GM12801 (cell line): Measurements from ENCODE around the gene CBL.

Source experiments
- TF ChIP-seq, protein P1 (sequence below): IDR thresholded peaks from one replicate; pipeline ENCODE4 v1.5.1; 2011; ENCODE audit warnings: control low read depth; ENCODE audit not compliant: insufficient read length; ENCODE audit errors: extremely low read depth

Gene CBL

DNA sequence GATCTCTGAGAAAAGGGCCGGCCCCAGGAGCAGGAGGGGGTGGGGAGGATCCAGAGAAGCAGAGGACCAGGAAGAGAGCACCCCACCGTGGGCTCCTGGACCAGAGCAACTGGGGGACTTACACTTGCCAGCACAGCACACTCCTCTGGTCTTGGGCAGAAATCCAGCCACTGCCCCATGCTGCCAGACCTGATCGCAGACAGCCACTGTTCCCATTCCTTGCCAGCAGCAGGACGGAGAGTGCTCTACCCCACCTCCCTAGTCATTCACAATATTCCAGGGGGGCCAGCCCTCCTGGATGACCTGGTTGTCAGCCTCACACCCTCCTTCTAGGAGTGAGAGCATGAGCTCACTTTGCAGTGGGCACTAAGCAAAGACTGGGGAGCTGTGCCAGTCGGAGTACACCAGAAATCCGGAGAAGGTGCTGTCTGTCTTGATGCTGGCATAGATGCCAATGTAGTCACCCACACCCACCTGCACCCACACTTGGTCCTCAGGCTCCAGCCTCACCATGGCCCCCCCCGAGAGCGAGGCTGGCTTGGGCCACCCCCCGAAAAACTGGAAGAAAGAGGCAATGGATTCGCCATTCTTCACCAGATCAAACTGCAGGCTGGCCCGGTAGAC lies 132.9 kb downstream of the CBL start:
- TF ChIP-seq, protein P1, sequence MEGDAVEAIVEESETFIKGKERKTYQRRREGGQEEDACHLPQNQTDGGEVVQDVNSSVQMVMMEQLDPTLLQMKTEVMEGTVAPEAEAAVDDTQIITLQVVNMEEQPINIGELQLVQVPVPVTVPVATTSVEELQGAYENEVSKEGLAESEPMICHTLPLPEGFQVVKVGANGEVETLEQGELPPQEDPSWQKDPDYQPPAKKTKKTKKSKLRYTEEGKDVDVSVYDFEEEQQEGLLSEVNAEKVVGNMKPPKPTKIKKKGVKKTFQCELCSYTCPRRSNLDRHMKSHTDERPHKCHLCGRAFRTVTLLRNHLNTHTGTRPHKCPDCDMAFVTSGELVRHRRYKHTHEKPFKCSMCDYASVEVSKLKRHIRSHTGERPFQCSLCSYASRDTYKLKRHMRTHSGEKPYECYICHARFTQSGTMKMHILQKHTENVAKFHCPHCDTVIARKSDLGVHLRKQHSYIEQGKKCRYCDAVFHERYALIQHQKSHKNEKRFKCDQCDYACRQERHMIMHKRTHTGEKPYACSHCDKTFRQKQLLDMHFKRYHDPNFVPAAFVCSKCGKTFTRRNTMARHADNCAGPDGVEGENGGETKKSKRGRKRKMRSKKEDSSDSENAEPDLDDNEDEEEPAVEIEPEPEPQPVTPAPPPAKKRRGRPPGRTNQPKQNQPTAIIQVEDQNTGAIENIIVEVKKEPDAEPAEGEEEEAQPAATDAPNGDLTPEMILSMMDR, result no peak

DNA sequence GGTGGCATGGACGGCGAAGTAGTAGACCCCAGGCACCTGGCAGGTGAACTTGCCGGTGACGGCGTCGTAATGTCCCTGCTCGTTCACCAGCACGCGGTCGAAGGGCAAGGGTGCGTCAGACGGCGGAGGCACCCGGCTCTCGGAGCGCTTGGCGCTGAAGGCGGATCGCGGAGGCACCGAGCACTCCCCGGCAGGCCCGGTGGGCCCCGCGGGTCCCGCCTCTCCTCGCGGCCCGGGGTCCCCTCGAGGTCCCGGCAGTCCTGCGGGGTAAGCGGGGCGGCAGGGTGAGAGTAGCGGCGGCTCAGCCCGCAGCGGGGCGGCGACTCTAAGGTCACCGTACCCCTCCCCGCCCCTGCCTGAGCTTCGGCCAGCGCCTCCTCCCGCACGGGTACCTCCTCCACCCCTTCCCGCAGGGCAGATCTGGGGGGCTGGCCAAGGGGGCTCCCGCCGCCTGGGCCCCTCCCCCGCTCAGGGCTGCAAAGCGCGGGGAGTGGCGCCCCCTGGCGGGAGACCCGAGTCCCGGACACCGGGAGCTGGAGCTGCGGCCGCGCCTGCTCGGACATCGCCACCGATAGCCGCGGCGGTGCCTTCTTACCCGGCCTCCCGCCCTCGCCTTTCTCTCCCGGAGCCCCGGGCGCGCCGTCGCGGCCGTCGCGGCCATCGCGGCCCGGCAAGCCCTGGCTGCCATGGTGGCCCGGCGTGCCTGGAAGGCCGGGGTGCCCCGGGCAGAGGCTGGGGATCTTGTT lies 133.6 kb downstream of the CBL start:
- TF ChIP-seq, protein P1, result no peak

DNA sequence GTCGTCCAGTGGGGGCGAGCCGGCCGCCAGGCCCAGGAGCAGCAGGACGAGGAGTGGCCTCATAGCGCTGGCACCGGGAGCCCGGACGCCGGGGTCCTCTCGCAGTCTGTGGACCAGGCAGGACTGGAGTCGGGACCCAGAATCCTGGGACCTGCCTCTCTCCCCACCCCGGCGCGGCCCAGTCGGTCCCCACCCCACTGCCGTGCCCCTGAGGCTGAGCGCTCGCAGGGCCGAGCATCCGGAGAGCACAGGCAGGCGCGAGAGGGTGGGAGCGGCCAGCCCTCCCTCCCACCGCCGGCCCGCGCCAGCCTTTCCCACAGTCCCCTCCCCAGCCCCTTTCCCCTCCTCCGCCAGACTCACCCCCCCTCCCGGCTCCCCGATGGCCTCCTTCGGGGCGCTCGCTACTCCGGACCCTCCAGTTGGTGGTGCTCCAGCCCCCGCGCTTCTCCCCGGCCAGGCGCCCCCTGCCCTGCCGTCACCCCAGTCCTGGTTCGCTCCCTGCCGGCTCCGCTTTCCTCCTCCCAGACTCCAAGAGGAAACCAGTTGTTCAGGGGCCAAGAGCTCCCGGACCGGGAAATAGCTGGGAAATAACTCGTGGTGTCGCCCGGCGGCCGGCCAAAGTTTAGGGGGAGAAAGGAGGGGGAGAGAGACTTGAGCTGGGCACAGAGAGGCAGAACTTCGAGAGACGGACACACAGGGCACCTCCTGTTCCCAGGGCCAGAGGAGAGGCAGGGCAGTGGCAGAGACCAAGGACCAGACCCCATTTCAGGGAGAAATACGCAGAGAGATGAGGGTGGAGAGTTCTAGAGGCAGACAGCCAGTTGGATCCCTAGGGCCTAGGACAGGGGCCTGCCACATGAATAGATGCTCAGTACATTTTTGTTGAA lies 134.4 kb downstream of the CBL start, which contains the start of gene C1QTNF5:
TSS of gene C1QTNF5 (minus strand) at position 549 of the 887 bp plus-strand sequence. CDS start at position 63, 486 bp downstream.
- TF ChIP-seq, protein P1, result no peak

DNA sequence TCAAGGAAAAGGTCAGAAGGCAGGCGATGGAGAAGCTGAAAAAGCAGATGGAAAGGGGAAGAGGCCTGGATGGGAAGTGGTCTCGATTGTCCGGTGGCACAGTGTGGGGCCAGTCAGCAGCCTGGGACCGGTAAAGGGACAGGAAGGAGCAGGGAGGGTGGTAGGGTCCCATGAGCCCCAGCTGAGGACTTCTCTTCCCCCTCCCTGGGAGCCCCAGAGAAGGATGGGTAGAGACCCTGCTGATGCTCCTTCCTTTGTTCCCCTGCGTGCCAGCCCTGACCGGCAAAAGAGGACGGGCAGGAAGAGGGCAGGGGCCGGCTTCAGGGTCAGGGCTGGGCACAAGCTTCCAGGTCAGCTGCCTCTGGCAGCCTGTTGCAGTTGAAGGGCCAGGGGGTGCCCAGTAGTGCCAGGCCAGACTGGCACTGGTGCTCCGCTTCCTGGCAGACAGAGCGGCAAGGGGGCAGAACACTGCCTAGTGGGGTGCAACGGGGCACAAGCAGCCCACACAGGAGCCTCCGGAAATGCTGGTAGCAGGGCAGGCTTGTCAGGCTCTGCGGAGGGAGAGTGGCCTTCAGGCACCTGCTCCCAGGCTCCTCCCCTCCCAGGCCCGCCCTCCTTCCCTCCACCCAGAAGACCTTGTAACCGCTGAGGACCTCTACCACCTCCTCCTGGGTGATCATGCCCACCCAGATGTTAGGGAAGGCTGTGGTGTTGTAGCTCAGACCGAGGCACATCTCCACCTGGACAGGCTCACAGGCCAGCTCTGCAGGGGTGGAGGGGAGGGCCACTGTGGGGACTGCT lies 135.3 kb downstream of the CBL start:
- TF ChIP-seq, protein P1, result no peak

DNA sequence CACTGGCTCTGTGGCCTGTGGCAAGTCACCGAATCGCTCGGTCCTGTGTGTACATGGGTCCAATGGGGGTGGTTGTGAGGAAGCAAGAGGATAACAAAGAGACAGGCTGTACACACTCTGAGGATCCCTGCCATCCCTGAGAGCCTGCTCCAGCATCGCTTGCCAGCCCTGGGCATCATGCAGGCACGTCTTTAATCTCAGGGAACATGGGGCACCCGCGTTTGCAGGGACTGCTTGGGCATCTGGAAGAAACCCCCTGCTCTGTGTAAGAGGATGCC lies 135.8 kb downstream of the CBL start:
- TF ChIP-seq, protein P1, result no peak

DNA sequence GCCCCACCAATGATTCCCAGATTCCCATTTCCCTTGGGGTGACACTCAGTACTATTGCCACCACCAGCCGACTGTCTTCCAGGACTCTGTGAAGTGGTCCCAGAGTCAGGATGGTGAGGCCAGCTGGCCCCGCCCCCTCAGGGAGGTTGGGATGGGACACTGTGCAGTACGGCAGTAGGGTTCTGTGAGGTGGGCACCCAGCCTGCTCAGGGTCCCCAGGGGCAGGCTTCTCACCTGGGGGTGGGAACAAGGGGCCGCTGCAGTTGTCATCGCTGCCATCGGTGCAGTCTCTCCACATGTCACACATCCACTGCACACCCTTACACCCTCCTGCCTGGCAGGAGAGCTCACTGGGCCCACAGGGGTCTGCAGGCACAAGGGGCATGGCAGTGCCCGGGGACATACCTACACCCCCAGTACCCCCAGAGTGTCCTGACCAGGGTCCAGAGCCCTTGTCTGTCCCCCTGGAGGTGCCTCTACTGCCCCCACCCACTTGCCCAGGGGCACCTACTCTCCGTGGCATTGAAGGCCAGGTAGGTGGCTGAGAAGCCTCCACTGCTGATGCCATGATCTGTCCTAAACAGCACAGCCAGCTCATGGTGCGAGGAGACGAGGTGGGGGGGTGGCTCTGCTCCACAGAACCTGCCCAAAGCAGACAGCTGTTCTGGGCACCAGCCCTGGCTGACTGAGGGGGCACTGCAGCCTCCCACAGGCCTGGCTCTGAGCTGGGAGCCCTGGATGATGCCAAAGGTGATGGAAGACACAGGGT lies 136.4 kb downstream of the CBL start:
- TF ChIP-seq, protein P1, result no peak
